ENCODE data around the gene GULP1. TPM values are rescaled to one million over a fixed set of nuclear protein-coding genes. Genes with fewer than 3 reads are reported as not detected.
A peak's percentile ranks its signal among the peaks of the same experiment; 100 is the strongest.

Gene GULP1
- total and polyA plus RNA-seq, 2 of the 13 experiments (the other 11 are each of a cell fraction or from before 2014, with no cell fraction given): 0.15 TPM; not detected in 1

GRCh38 chr2:188248513-188248912 is 43.2 kb upstream of the GULP1 start:
- Histone ChIP-seq H3K9ac (ENCODE audit: insufficient read depth, low read depth, low read length) (no peak overlapping the region), H3K4me2 (ENCODE audit: low read depth, low read length) (no peak overlapping the region), H3K4me1 (ENCODE audit: insufficient read depth, low read length) (no peaks in the 10 kb centered on the region), H3K9me3 (ENCODE audit: low read length) (no peaks in the 10 kb centered on the region), H3K4me3 (replicated peaks in 1 of 3; ENCODE audit: insufficient read depth in 1 of 3, low read depth in 2 of 3, low read length in 3 of 3) (no peak overlapping the region), H3K79me2 (ENCODE audit: insufficient read depth, low read length) (no peaks in the 10 kb centered on the region), H3K27me3 (ENCODE audit: control insufficient read depth in 1 of 2, insufficient read depth in 2 of 2, low read length in 2 of 2) (no peaks in the 10 kb centered on the region), H4K20me1 (ENCODE audit: insufficient read depth, low read length) (no peaks in the 10 kb centered on the region), H3K36me3 (replicated peaks in 1 of 2; ENCODE audit: control insufficient read depth in 1 of 2, insufficient read depth in 2 of 2, low read length in 2 of 2) (no peaks in the 10 kb centered on the region), H2AFZ (ENCODE audit: low read length) (no peak overlapping the region), H3K27ac (ENCODE audit: extremely low read length, insufficient read depth, low read length) (no peak overlapping the region)
- no TSS peak for BruUV-seq (replicated peaks)
- WGBS (ENCODE audit: low lambda C conversion rate): 2% methylated on average over 2 of the region's 2 CpGs
- intact Hi-C loops (cut with micrococcal nuclease; ENCODE audit: unreplicated experiment) (no loop called here), in situ Hi-C loops (cut with HindIII; ENCODE audit: extremely low pct_ligation_motif_present, low pct_unique_long_range_greater_than_20kb) (no loop called here)
- ChIA-PET CTCF (ENCODE audit: low intra/inter-chr PET ratio, low total read pairs) (no interaction called here), POLR2A (no interaction called here)
- TF ChIP-seq MBD4 (IDR thresholded peaks at IDR 0.05; ENCODE audit: borderline replicate concordance, low read length) (no peak), MAFK (conservative IDR thresholded peaks at IDR 0.05 in 1 of 2, IDR thresholded peaks at IDR 0.05 in 1 of 2; ENCODE audit: low read length in 2 of 2) (peak; percentile 76 to 81), ZNF557 (CRISPR knock-in tag; IDR thresholded peaks at IDR 0.05) (no peak), MAFF (IDR thresholded peaks at IDR 0.05; ENCODE audit: low read depth, low read length) (peak; percentile 62)
- DNase-seq (ENCODE audit: low spot score) (no peak), FAIRE-seq (no peak), ATAC-seq (no peak)

GRCh38 chr2:188251034-188251433 is 40.6 kb upstream of the GULP1 start:
- DNase-seq (ENCODE audit: low spot score): no peak
- in situ Hi-C loops (cut with HindIII; ENCODE audit: extremely low pct_ligation_motif_present, low pct_unique_long_range_greater_than_20kb) (no loop called here), intact Hi-C loops (cut with micrococcal nuclease; ENCODE audit: unreplicated experiment) (no loop called here)
- ATAC-seq: no peak
- no peak overlapping the region for H3K4me2 ChIP-seq (ENCODE audit: low read depth, low read length)
- POLR2A ChIA-PET: no interaction called here
- H3K36me3 ChIP-seq (replicated peaks in 1 of 2; ENCODE audit: control insufficient read depth in 1 of 2, insufficient read depth in 2 of 2, low read length in 2 of 2): no peaks in the 10 kb centered on the region
- CTCF ChIA-PET (ENCODE audit: low intra/inter-chr PET ratio, low total read pairs): no interaction called here
- no peak overlapping the region for H3K9ac ChIP-seq (ENCODE audit: insufficient read depth, low read depth, low read length)
- H3K27me3 ChIP-seq (ENCODE audit: control insufficient read depth in 1 of 2, insufficient read depth in 2 of 2, low read length in 2 of 2): no peaks in the 10 kb centered on the region
- no TSS peak for BruUV-seq (replicated peaks)
- 2% methylated on average over 1 of the region's 1 CpG for WGBS (ENCODE audit: low lambda C conversion rate)
- no peak overlapping the region for H3K4me3 ChIP-seq (replicated peaks in 1 of 3; ENCODE audit: insufficient read depth in 1 of 3, low read depth in 2 of 3, low read length in 3 of 3)
- no peaks in the 10 kb centered on the region for H4K20me1 ChIP-seq (ENCODE audit: insufficient read depth, low read length)
- no peak overlapping the region for H3K27ac ChIP-seq (ENCODE audit: extremely low read length, insufficient read depth, low read length)
- no peak for FAIRE-seq
- no peak overlapping the region for H2AFZ ChIP-seq (ENCODE audit: low read length)
- H3K79me2 ChIP-seq (ENCODE audit: insufficient read depth, low read length): no peaks in the 10 kb centered on the region
- H3K9me3 ChIP-seq (ENCODE audit: low read length): no peaks in the 10 kb centered on the region
- H3K4me1 ChIP-seq (ENCODE audit: insufficient read depth, low read length): no peaks in the 10 kb centered on the region
- TF ChIP-seq TIGD3 (CRISPR knock-in tag; IDR thresholded peaks at IDR 0.05; ENCODE audit: borderline replicate concordance): no peak
- TF ChIP-seq PREB (CRISPR knock-in tag; IDR thresholded peaks at IDR 0.05): no peak
- no peak for TF ChIP-seq ATF1 (CRISPR knock-in tag; IDR thresholded peaks at IDR 0.05)
- no peak for TF ChIP-seq TEF (CRISPR knock-in tag; IDR thresholded peaks at IDR 0.05)
- no peak for TF ChIP-seq ZFP41 (CRISPR knock-in tag; IDR thresholded peaks at IDR 0.05; ENCODE audit: borderline replicate concordance)
- TF ChIP-seq EP300 (IDR thresholded peaks at IDR 0.05; ENCODE audit: low read depth in 2 of 2, low read length in 2 of 2): no peak
- TF ChIP-seq EP300 (CRISPR knock-in tag; IDR thresholded peaks at IDR 0.05; ENCODE audit: borderline replicate concordance): no peak
- TF ChIP-seq ZNF879 (CRISPR knock-in tag; IDR thresholded peaks at IDR 0.05): no peak
- no peak for TF ChIP-seq TEAD3 (CRISPR knock-in tag; optimal IDR thresholded peaks at IDR 0.05; ENCODE audit: borderline replicate concordance)
- TF ChIP-seq NCOA2 (CRISPR knock-in tag; IDR thresholded peaks at IDR 0.05): no peak
- TF ChIP-seq, protein P1, sequence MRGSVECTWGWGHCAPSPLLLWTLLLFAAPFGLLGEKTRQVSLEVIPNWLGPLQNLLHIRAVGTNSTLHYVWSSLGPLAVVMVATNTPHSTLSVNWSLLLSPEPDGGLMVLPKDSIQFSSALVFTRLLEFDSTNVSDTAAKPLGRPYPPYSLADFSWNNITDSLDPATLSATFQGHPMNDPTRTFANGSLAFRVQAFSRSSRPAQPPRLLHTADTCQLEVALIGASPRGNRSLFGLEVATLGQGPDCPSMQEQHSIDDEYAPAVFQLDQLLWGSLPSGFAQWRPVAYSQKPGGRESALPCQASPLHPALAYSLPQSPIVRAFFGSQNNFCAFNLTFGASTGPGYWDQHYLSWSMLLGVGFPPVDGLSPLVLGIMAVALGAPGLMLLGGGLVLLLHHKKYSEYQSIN (CRISPR knock-in tag; IDR thresholded peaks at IDR 0.05; ENCODE audit: borderline replicate concordance): no peak
- no peak for TF ChIP-seq SETDB1 (CRISPR knock-in tag; IDR thresholded peaks at IDR 0.05; ENCODE audit: borderline replicate concordance)
- no peak for TF ChIP-seq YEATS4 (CRISPR knock-in tag; IDR thresholded peaks at IDR 0.05; ENCODE audit: borderline replicate concordance)

All from HepG2 (cell line).